Gastrocnemius medialis (tissue), 4 donors: ENCODE results near the gene PERM1. TPM values are rescaled to one million over a fixed set of nuclear protein-coding genes. Genes with fewer than 3 reads are reported as not detected.
"Not testable (repeated sequence)": the region's sequence is repeated elsewhere in the genome, so short reads cannot be mapped to it uniquely, and the experiment has no call there.

Experiments
- ATAC-seq, 2 donors: fragments of 150-250 bp; one replicate each; pipeline ENCODE4 v1.9.1; 2016
- DNase-seq, 2 donors: peaks; one replicate each; pipeline ENCODE4 v3.0.0-alpha.2; 2019
- H3K27ac ChIP-seq, 4 donors: fragments of 200-600 bp; sonication (generic); 1 replicate in 1 of 4; 2 replicates in 3 of 4; pipeline ENCODE4 v1.5.1; 2016 to 2018; ENCODE audit warnings: mild to moderate bottlenecking in 2 of 4, moderate library complexity in 1 of 4
- H3K27me3 ChIP-seq, 3 donors: fragments of 200-600 bp; sonication (generic) in 2 of 3; 1 replicate in 1 of 3; 2 replicates in 2 of 3; pipeline versions ENCODE4 v1.5.1 to v1.6.0; 2016 to 2019; ENCODE audit warnings: mild to moderate bottlenecking in 1 of 3, moderate library complexity in 1 of 3
- H3K36me3 ChIP-seq, 2 donors: fragments of 200-600 bp; sonication (generic) in 1 of 2; one replicate each; pipeline ENCODE4 v1.5.1; 2017 to 2018
- H3K4me1 ChIP-seq, 2 donors: fragments of 200-600 bp; sonication (generic) in 1 of 2; one replicate each; pipeline ENCODE4 v1.5.1; 2016 to 2017; ENCODE audit warnings: mild to moderate bottlenecking in 2 of 2
- H3K4me3 ChIP-seq, 4 donors: fragments of 200-600 bp; sonication (generic) in 3 of 4; 1 replicate in 1 of 4; 2 replicates in 3 of 4; pipeline ENCODE4 v1.5.1; 2016 to 2019; ENCODE audit warnings: mild to moderate bottlenecking in 2 of 4
- H3K9me3 ChIP-seq, 3 donors: fragments of 200-600 bp; sonication (generic) in 2 of 3; 1 replicate in 1 of 3; 2 replicates in 2 of 3; pipeline ENCODE4 v1.5.1; 2016 to 2019
- CTCF ChIP-seq, 5 experiments: fragments of 450-650 bp in 3 of 5; fragments of 200-600 bp in 2 of 5; sonication (generic) in 2 of 5; IDR thresholded peaks in 4 of 5; conservative IDR thresholded peaks in 1 of 5; 1 replicate in 4 of 5; 2 replicates in 1 of 5; pipeline ENCODE4 v1.5.1; 2016 to 2019; ENCODE audit warnings: antibody characterized with exemption in 5 of 5, mild to moderate bottlenecking in 3 of 5, moderate library complexity in 3 of 5
- POLR2A ChIP-seq, 2 donors: fragments of 450-650 bp; IDR thresholded peaks; one replicate each; pipeline ENCODE4 v1.6.1; 2017; ENCODE audit warnings: antibody characterized with exemption in 2 of 2, mild to moderate bottlenecking in 2 of 2, moderate library complexity in 2 of 2
- in situ Hi-C, 4 donors: fragments of 200-750 bp; cut with MboI; loops; one replicate each; pipeline versions ENCODE4 v1.15.0 to v1.8.0; 2017; ENCODE audit warnings: low sequenced_read_pairs in 4 of 4
- intact Hi-C: fragments of 100-400 bp; cut with DNase I; formaldehyde crosslinking; loops from one replicate; pipeline ENCODE4 v1.15.1; 2023; ENCODE audit warnings: low total_unique reads
- total RNA-seq, 4 donors: library from RNA; depleted of rRNA; stranded (reverse); fragments of >200 nt; gene quantifications; one replicate each; pipeline versions ENCODE4 v1.1.0 to v1.2.3, GENCODE V29; 2016

PERM1 gene
- total RNA-seq, 4 donors from 2014 or later = 38.9 to 218 (median 98.8) TPM

GRCh38 chr1:997993-998744 is 16.3 kb upstream of the PERM1 start:
- no peaks in the 10 kb centered on the region for H3K36me3 ChIP-seq
- ATAC-seq (no peak), DNase-seq (no peak)
- in situ Hi-C loops (no loop called here), intact Hi-C loops (no loop called here)
- no peak overlapping the region for H3K27ac ChIP-seq
- peaks cover 0 to 3% of the 10 kb centered on the region in 2 donors for H3K4me1 ChIP-seq
- peaks cover 4 to 11% (median 7%) of the 10 kb centered on the region in 3 donors for H3K27me3 ChIP-seq
- H3K4me3 ChIP-seq = peak overlapping the region in 3 of 4 donors; percentile 34 to 79 (median 63)
- no peaks in the 10 kb centered on the region for H3K9me3 ChIP-seq
- TF ChIP-seq POLR2A (IDR thresholded peaks at IDR 0.05) (no peak), CTCF (IDR thresholded peaks at IDR 0.05 in 4 of 5, conservative IDR thresholded peaks at IDR 0.05 in 1 of 5) (no peak)

GRCh38 chr1:997713-997992 is 15.8 kb upstream of the PERM1 start:
- Histone ChIP-seq H3K27ac (no peak overlapping the region), H3K36me3 (no peaks in the 10 kb centered on the region), H3K27me3 (peaks cover 4 to 11% (median 7%) of the 10 kb centered on the region in 3 donors), H3K4me3 (peak overlapping the region in 1 of 4 donors; percentile 63), H3K9me3 (no peaks in the 10 kb centered on the region), H3K4me1 (peaks cover 0 to 3% of the 10 kb centered on the region in 2 donors)
- in situ Hi-C loops = no loop called here
- ATAC-seq (no peak), DNase-seq (no peak)
- TF ChIP-seq CTCF (IDR thresholded peaks at IDR 0.05 in 4 of 5, conservative IDR thresholded peaks at IDR 0.05 in 1 of 5) (no peak), POLR2A (IDR thresholded peaks at IDR 0.05) (no peak)
- intact Hi-C loops = no loop called here

GRCh38 chr1:996851-997712 is 15.2 kb upstream of the PERM1 start:
- H3K9me3 ChIP-seq = no peaks in the 10 kb centered on the region
- H3K4me3 ChIP-seq = peak overlapping the region in 1 of 4 donors; percentile 63
- DNase-seq = no peak
- TF ChIP-seq CTCF (IDR thresholded peaks at IDR 0.05 in 4 of 5, conservative IDR thresholded peaks at IDR 0.05 in 1 of 5) (no peak), POLR2A (IDR thresholded peaks at IDR 0.05) (no peak)
- intact Hi-C loops (no loop called here), in situ Hi-C loops (no loop called here)
- peaks cover 0 to 3% of the 10 kb centered on the region in 2 donors for H3K4me1 ChIP-seq
- no peak overlapping the region for H3K27ac ChIP-seq
- ATAC-seq = no peak
- H3K36me3 ChIP-seq = no peaks in the 10 kb centered on the region
- peaks cover 4 to 11% (median 7%) of the 10 kb centered on the region in 3 donors for H3K27me3 ChIP-seq

GRCh38 chr1:995665-996633 is 14.1 kb upstream of the PERM1 start:
- DNase-seq (no peak), ATAC-seq (no peak)
- peaks cover under 1 to 11% (median 4%) of the 10 kb centered on the region in 3 donors for H3K27me3 ChIP-seq
- TF ChIP-seq CTCF (IDR thresholded peaks at IDR 0.05 in 4 of 5, conservative IDR thresholded peaks at IDR 0.05 in 1 of 5) (no peak), POLR2A (IDR thresholded peaks at IDR 0.05) (no peak)
- H3K4me3 ChIP-seq = no peak overlapping the region
- H3K27ac ChIP-seq = no peak overlapping the region
- H3K36me3 ChIP-seq = no peaks in the 10 kb centered on the region
- in situ Hi-C loops (no loop called here), intact Hi-C loops (no loop called here)
- H3K9me3 ChIP-seq = no peaks in the 10 kb centered on the region
- H3K4me1 ChIP-seq = peaks cover 0 to 3% of the 10 kb centered on the region in 2 donors

GRCh38 chr1:994546-994945 is 12.7 kb upstream of the PERM1 start:
- peaks cover 0 to 11% (median 4%) of the 10 kb centered on the region in 3 donors for H3K27me3 ChIP-seq
- H3K4me1 ChIP-seq, ATAC-seq, H3K9me3 ChIP-seq, DNase-seq, H3K36me3 ChIP-seq, in situ Hi-C loops, H3K4me3 ChIP-seq, H3K27ac ChIP-seq, intact Hi-C loops: not testable (repeated sequence)
